ENCODE measurements around the gene TMEM147.

DNA sequence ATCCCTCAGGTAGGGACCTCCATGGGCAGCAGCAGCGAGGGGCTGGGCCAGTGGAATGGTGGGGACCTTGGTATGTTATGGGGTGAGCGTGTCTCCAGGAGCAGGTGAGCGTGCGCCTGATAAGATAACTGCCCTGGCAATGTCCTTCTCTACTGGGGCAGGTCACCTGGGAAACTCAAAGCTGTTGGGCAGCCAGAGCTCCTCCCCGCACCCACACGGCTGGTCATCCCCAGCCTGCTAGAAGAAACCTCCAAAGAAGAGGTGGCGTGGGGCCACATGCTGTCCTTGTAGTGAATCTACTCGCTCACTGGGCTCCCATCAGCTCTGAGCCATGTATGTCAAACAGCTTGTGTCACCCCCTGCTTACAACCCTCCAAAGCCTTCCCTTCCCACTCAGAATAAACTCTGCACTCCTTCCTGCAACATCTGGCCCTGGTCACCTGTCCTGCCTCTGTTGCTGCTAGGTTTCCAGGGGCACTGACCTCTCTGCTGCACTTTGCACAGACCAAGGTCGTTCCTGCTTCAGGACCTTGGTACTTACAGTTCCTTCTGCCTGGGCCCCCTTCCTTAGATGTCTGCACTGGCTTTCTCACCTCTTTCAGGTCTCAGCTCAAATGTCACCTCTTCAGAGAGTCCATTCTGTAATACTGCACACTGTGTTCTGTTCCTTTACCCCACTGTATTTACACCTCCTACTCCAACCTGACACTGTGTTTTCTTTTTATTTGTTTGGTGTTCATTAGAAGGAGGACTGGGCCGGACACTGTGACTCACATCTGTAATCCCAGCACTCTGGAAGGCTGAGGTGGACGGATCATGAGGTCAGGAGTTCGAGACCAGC lies 19.8 kb downstream of the TMEM147 start:
- TF ChIP-seq, protein P1, sequence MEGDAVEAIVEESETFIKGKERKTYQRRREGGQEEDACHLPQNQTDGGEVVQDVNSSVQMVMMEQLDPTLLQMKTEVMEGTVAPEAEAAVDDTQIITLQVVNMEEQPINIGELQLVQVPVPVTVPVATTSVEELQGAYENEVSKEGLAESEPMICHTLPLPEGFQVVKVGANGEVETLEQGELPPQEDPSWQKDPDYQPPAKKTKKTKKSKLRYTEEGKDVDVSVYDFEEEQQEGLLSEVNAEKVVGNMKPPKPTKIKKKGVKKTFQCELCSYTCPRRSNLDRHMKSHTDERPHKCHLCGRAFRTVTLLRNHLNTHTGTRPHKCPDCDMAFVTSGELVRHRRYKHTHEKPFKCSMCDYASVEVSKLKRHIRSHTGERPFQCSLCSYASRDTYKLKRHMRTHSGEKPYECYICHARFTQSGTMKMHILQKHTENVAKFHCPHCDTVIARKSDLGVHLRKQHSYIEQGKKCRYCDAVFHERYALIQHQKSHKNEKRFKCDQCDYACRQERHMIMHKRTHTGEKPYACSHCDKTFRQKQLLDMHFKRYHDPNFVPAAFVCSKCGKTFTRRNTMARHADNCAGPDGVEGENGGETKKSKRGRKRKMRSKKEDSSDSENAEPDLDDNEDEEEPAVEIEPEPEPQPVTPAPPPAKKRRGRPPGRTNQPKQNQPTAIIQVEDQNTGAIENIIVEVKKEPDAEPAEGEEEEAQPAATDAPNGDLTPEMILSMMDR (IDR thresholded peaks at IDR 0.05) = no peak
- TF ChIP-seq POLR2A (IDR thresholded peaks at IDR 0.05) = no peak

All from testis (tissue), 2 donors.